CD4-positive, alpha-beta T cell (primary cell): ENCODE measurements around the gene HLF. TPM values are rescaled to one million over a fixed set of nuclear protein-coding genes. Genes with fewer than 3 reads are reported as not detected.

ENCODE experiments used
- ATAC-seq: fragments of 200-7000 bp; cut with Tn5 transposase; one replicate; pipeline ENCODE4 v1.10.0; 2022; ENCODE audit warnings: mild to moderate bottlenecking; ENCODE audit not compliant: poor library complexity
- CTCF ChIA-PET: fragments of 350-600 bp; sonication (Branson Sonifier 250); formaldehyde crosslinking; loops from one replicate; lab custom pipeline; 2021; ENCODE audit warnings: antibody characterized with exemption, inconsistent platforms; lab: Charles Lee
- POLR2A ChIA-PET: fragments of 350-600 bp; sonication (Branson Sonifier 250); formaldehyde crosslinking; loops from one replicate; lab custom pipeline; 2021; ENCODE audit warnings: antibody characterized with exemption, inconsistent platforms; lab: Charles Lee
- DNase-seq, 14 experiments: peaks; one replicate each; pipeline ENCODE4 v3.0.0-alpha.2; 2013 to 2020; ENCODE audit warnings: mixed read lengths in 2 of 14
- H3K27ac ChIP-seq, 2 donors: one replicate each; pipeline versions ENCODE4 v1.5.1 to v1.7.0; 2013; ENCODE audit warnings: low read length in 2 of 2, low read depth in 1 of 2, mild to moderate bottlenecking in 1 of 2
- H3K27me3 ChIP-seq, 2 experiments: 1 replicate in 1 of 2; 2 replicates in 1 of 2; pipeline versions ENCODE4 v1.6.1 to v1.7.0; 2013; ENCODE audit warnings: low read length in 2 of 2, control low read depth in 1 of 2, mild to moderate bottlenecking in 1 of 2, moderate library complexity in 1 of 2; ENCODE audit not compliant: insufficient read depth in 2 of 2, control insufficient read depth in 1 of 2
- H3K36me3 ChIP-seq: one replicate; pipeline ENCODE4 v1.6.1; 2013; ENCODE audit warnings: low read length, control low read depth; ENCODE audit not compliant: insufficient read depth
- H3K4me1 ChIP-seq: one replicate; pipeline ENCODE4 v1.6.1; 2013; ENCODE audit warnings: low read length, control low read depth; ENCODE audit not compliant: insufficient read depth
- H3K4me3 ChIP-seq: one replicate; pipeline ENCODE4 v1.5.1; 2013; ENCODE audit warnings: mild to moderate bottlenecking, low read length, moderate library complexity
- H3K9me3 ChIP-seq, 2 experiments: 1 replicate in 1 of 2; 2 replicates in 1 of 2; pipeline versions ENCODE4 v1.6.1 to v1.7.0; 2013; ENCODE audit warnings: low read length in 2 of 2, mild to moderate bottlenecking in 2 of 2, control low read depth in 1 of 2, moderate library complexity in 1 of 2; ENCODE audit not compliant: control insufficient read depth in 1 of 2, insufficient read depth in 1 of 2
- H3K27ac Mint-ChIP-seq: one replicate; pipeline ENCODE4 v1.8.0; 2020; ENCODE audit warnings: mixed read lengths
- H3K27me3 Mint-ChIP-seq: one replicate; pipeline ENCODE4 v1.8.0; 2021; ENCODE audit warnings: mixed read lengths
- H3K36me3 Mint-ChIP-seq: one replicate; pipeline ENCODE4 v1.8.0; 2021; ENCODE audit warnings: low read depth, mixed read lengths
- H3K4me1 Mint-ChIP-seq: one replicate; pipeline ENCODE4 v1.8.0; 2021; ENCODE audit warnings: low read depth, mixed read lengths
- H3K4me3 Mint-ChIP-seq: one replicate; pipeline ENCODE4 v1.8.0; 2020; ENCODE audit warnings: mild to moderate bottlenecking, mixed read lengths
- H3K9me3 Mint-ChIP-seq: one replicate; pipeline ENCODE4 v1.8.0; 2020; ENCODE audit warnings: mixed read lengths
- intact Hi-C, 2 experiments: fragments of 100-400 bp; cut with DNase I in 1 of 2; cut with micrococcal nuclease in 1 of 2; formaldehyde crosslinking; loops; one replicate each; pipeline versions ENCODE4 v1.15.1 to v1.9.0; 2023 to 2025; cut with DNase I, micrococcal nuclease
- total RNA-seq, 174 experiments: library from RNA in 2 of 174; stranded (reverse) in 2 of 174; gene quantifications; one replicate each; pipeline ENCODE4 v1.2.3 and lab custom pipeline; 2021 to 2026
- TF ChIP-seq, protein P1 (sequence below): fragments of 200-600 bp; IDR thresholded peaks from one replicate; pipeline ENCODE4 v1.8.0; 2022; ENCODE audit warnings: antibody characterized with exemption, mild to moderate bottlenecking

Gene HLF
- total RNA-seq, 2 experiments from 2014 or later = 4.3 to 4.9 TPM

DNA sequence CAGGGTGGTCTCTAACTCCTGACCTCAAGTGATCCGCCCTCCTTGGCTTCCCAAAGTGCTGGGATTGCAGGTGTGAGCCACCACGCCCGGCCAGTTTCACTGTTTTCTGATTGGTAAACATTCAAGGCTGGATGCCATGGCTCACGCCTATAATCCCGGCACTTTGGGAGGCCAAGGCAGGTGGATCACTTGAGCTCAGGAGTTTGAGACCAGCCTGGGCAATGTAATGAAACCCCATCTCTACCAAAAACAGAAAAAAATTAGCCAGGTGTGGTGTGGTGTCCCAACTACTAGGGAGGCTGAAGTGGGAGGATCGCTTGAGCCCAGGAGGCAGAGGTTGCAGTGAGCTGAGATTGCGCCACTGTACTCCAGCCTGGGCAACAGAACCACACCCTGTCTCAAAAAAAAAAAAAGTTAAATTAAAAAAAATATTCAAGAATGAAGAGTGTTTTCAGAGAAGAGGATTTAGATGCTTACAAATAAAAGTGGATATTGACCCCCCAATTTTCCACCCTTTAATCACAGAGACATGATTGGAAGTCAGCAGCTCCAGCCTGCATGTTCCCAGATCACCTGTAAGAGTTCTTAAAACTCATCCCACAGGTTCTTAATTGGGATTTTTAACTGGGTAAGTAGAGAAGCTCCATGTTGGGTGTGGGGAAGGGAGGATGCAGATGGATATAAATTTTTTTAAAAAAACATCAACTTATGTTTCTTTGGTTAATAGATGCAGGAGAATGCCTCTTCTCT is 23.8 kb downstream of the HLF start:
- ATAC-seq (no peak), DNase-seq (no peak)
- no peak overlapping the region for H3K4me3 Mint-ChIP-seq
- no peak overlapping the region for H3K27ac Mint-ChIP-seq
- no peaks in the 10 kb centered on the region for H3K9me3 ChIP-seq
- no peaks in the 10 kb centered on the region for H3K9me3 Mint-ChIP-seq
- CTCF ChIA-PET = no interaction called here
- no peaks in the 10 kb centered on the region for H3K27me3 ChIP-seq
- no peak overlapping the region for H3K4me3 ChIP-seq
- H3K27ac ChIP-seq = no peak overlapping the region
- intact Hi-C loops = no loop called here
- TF ChIP-seq, protein P1, sequence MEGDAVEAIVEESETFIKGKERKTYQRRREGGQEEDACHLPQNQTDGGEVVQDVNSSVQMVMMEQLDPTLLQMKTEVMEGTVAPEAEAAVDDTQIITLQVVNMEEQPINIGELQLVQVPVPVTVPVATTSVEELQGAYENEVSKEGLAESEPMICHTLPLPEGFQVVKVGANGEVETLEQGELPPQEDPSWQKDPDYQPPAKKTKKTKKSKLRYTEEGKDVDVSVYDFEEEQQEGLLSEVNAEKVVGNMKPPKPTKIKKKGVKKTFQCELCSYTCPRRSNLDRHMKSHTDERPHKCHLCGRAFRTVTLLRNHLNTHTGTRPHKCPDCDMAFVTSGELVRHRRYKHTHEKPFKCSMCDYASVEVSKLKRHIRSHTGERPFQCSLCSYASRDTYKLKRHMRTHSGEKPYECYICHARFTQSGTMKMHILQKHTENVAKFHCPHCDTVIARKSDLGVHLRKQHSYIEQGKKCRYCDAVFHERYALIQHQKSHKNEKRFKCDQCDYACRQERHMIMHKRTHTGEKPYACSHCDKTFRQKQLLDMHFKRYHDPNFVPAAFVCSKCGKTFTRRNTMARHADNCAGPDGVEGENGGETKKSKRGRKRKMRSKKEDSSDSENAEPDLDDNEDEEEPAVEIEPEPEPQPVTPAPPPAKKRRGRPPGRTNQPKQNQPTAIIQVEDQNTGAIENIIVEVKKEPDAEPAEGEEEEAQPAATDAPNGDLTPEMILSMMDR = no peak
- H3K36me3 Mint-ChIP-seq = no peaks in the 10 kb centered on the region
- H3K4me1 Mint-ChIP-seq = peaks cover 8% of the 10 kb centered on the region
- no peaks in the 10 kb centered on the region for H3K27me3 Mint-ChIP-seq
- H3K36me3 ChIP-seq = no peaks in the 10 kb centered on the region
- peaks cover 15% of the 10 kb centered on the region for H3K4me1 ChIP-seq
- POLR2A ChIA-PET = no interaction called here

DNA sequence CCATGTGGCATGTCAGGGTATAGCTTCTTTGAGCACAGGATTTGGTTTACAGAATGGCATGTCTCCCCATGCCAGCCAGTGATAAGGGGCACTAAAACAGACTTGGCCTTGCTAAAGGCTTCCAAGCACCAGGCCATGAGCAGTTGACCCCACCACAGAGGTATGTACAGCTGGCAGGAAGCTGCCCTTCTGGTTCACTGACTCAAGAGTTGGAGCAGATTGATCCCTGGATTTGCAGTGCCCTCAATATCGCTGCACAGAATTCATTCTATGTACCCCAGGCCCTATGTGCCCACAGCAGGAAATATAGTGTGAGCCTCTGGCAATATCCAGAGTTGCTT is 24.3 kb downstream of the HLF start:
- Histone ChIP-seq H3K27ac (no peak overlapping the region), H3K9me3 (no peaks in the 10 kb centered on the region), H3K36me3 (no peaks in the 10 kb centered on the region), H3K4me1 (peaks cover 11% of the 10 kb centered on the region), H3K4me3 (no peak overlapping the region), H3K27me3 (no peaks in the 10 kb centered on the region)
- DNase-seq = no peak
- H3K36me3 Mint-ChIP-seq = no peaks in the 10 kb centered on the region
- ChIA-PET CTCF (no interaction called here), POLR2A (no interaction called here)
- no peak for ATAC-seq
- H3K9me3 Mint-ChIP-seq = no peaks in the 10 kb centered on the region
- H3K27ac Mint-ChIP-seq = no peak overlapping the region
- H3K4me3 Mint-ChIP-seq = no peak overlapping the region
- TF ChIP-seq, protein P1 = no peak
- no peaks in the 10 kb centered on the region for H3K27me3 Mint-ChIP-seq
- intact Hi-C loops = no loop called here
- H3K4me1 Mint-ChIP-seq = peaks cover 5% of the 10 kb centered on the region

DNA sequence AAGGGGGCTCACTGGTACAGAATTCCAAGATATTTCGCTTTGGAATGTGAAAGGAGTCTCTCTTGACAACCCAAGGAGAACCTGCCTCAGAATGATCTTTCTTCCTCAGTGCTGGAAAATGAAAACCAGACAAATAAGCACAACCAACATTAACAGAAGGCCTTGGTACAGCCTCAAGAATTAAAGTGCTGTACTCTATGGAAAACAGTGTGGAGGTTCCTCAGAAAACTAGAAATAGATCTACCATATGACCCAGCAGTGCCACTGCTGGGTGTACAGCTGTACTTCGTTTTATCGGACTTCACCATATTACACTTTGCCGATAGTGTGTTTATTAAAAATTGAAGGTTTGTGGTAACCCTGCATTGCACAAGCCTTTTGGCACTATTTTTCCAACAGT is 25.2 kb downstream of the HLF start:
- CTCF ChIA-PET = no interaction called here

More for the DNA sequence above, 25.2 kb downstream of the HLF start:
- Mint-ChIP-seq H3K27ac (no peak overlapping the region), H3K4me1 (no peaks in the 10 kb centered on the region), H3K4me3 (no peak overlapping the region), H3K36me3 (no peaks in the 10 kb centered on the region), H3K27me3 (no peaks in the 10 kb centered on the region), H3K9me3 (no peaks in the 10 kb centered on the region)
- ATAC-seq = no peak
- TF ChIP-seq, protein P1 = no peak
- POLR2A ChIA-PET = no interaction called here
- Histone ChIP-seq H3K27me3 (no peaks in the 10 kb centered on the region), H3K4me1 (peaks cover 2% of the 10 kb centered on the region), H3K9me3 (no peaks in the 10 kb centered on the region), H3K4me3 (no peak overlapping the region), H3K36me3 (no peaks in the 10 kb centered on the region), H3K27ac (no peak overlapping the region)
- DNase-seq = no peak
- intact Hi-C loops = no loop called here
